Measurements from ENCODE around the gene ALG10. TPM values are rescaled to one million over a fixed set of nuclear protein-coding genes. Genes with fewer than 3 reads are reported as not detected.

The ALG10 gene
- total and polyA plus RNA-seq, 2 of the 4 experiments (the other 2 are of a cell fraction), result 2.7 to 9.7 TPM

GRCh38 chr12:34054938-34055337 lies 32.6 kb downstream of the ALG10 start:
- DNase-seq (no peak), ATAC-seq (ENCODE audit: low read depth) (no peak)
- H3K4ac ChIP-seq (ENCODE audit: low read depth, low read length), result no peak overlapping the region
- no peak overlapping the region for H4K8ac ChIP-seq (ENCODE audit: low read depth in 2 of 2, low read length in 2 of 2)
- no peak overlapping the region for H3K23ac ChIP-seq (ENCODE audit: low read depth, low read length)
- H3K4me3 ChIP-seq (ENCODE audit: insufficient read depth, low read depth, low read length), result no peak overlapping the region
- no peak overlapping the region for H3K4me2 ChIP-seq (ENCODE audit: low read depth, low read length)
- no peaks in the 10 kb centered on the region for H3K9me1 ChIP-seq (ENCODE audit: insufficient read depth, low read length)
- H3K18ac ChIP-seq (ENCODE audit: low read depth, low read length), result no peak overlapping the region
- no CpG with 5 or more reads among the region's 1 CpG for WGBS, 2 experiments (ENCODE audit: extremely low coverage in 2 of 2, insufficient read length in 1 of 2)
- no peaks in the 10 kb centered on the region for H3K9me3 ChIP-seq (ENCODE audit: control insufficient read depth, insufficient read depth, low read length)
- H2AFZ ChIP-seq (replicated peaks; ENCODE audit: low read length, poor library complexity), result no peak overlapping the region
- ChIA-PET CTCF (no interaction called here), POLR2A (ENCODE audit: unreplicated experiment) (no interaction called here)
- TF ChIP-seq NFE2L2 (IDR thresholded peaks at IDR 0.05; ENCODE audit: low read depth, low read length), result no peak
- TF ChIP-seq RAD21 (IDR thresholded peaks at IDR 0.05; ENCODE audit: low read length), result no peak
- TF ChIP-seq CTCF (conservative IDR thresholded peaks at IDR 0.05; ENCODE audit: low read depth, low read length), result no peak
- no peak for TF ChIP-seq RFX5 (IDR thresholded peaks at IDR 0.05; ENCODE audit: low read depth, low read length)
- TF ChIP-seq FOS (IDR thresholded peaks at IDR 0.05; ENCODE audit: low read depth, low read length), result no peak
- no peak for TF ChIP-seq RCOR1 (IDR thresholded peaks at IDR 0.05; ENCODE audit: insufficient replicate concordance, low read length)
- no peak for TF ChIP-seq MAZ (IDR thresholded peaks at IDR 0.05; ENCODE audit: borderline replicate concordance, low read depth, low read length)
- no peak for TF ChIP-seq USF2 (IDR thresholded peaks at IDR 0.05; ENCODE audit: low read depth, low read length)
- no peak for TF ChIP-seq MAFK (IDR thresholded peaks at IDR 0.05; ENCODE audit: low read depth, low read length)
- TF ChIP-seq MXI1 (IDR thresholded peaks at IDR 0.05; ENCODE audit: borderline replicate concordance, low read depth, low read length), result no peak
- no peak for TF ChIP-seq CHD1 (IDR thresholded peaks at IDR 0.05; ENCODE audit: low read depth, low read length)
- TF ChIP-seq BHLHE40 (IDR thresholded peaks at IDR 0.05; ENCODE audit: low read depth, low read length), result no peak
- no peak for TF ChIP-seq CEBPB (IDR thresholded peaks at IDR 0.05; ENCODE audit: low read depth, low read length)
- no peak for TF ChIP-seq POLR2A (IDR thresholded peaks at IDR 0.05; ENCODE audit: low read depth, low read length)
- TF ChIP-seq SMC3 (IDR thresholded peaks at IDR 0.05; ENCODE audit: low read depth, low read length), result no peak
- H3K27me3 ChIP-seq (ENCODE audit: control insufficient read depth, insufficient read depth, low read length), result no peaks in the 10 kb centered on the region
- H2AK5ac ChIP-seq (ENCODE audit: low read depth, low read length), result no peak overlapping the region
- H4K5ac ChIP-seq (ENCODE audit: low read depth, low read length), result no peak overlapping the region
- intact Hi-C loops (cut with micrococcal nuclease) (no loop called here), dilution Hi-C loops (cut with HindIII; ENCODE audit: low sequenced_read_pairs, unreplicated experiment) (no loop called here), in situ Hi-C loops (cut with MboI; ENCODE audit: low sequenced_read_pairs) (no loop called here)
- H3K56ac ChIP-seq (ENCODE audit: extremely low read depth, insufficient read depth, low read length), result no peak overlapping the region
- no peak overlapping the region for H2BK20ac ChIP-seq (ENCODE audit: low read depth, low read length)
- H3K27ac ChIP-seq (ENCODE audit: insufficient read depth, low read length), result no peak overlapping the region
- no peak overlapping the region for H2BK120ac ChIP-seq (ENCODE audit: low read depth, low read length)
- no peaks in the 10 kb centered on the region for H4K20me1 ChIP-seq (ENCODE audit: insufficient read depth, low read length)
- no peak overlapping the region for H3K14ac ChIP-seq (replicated peaks; ENCODE audit: low read depth, low read length)
- no peak overlapping the region for H4K91ac ChIP-seq (ENCODE audit: insufficient read depth, low read depth, low read length)
- no peak overlapping the region for H2AK9ac ChIP-seq (replicated peaks; ENCODE audit: low read depth, low read length, poor library complexity)
- no peaks in the 10 kb centered on the region for H3K36me3 ChIP-seq (ENCODE audit: control insufficient read depth, insufficient read depth, low read length)
- no peak overlapping the region for H2BK15ac ChIP-seq (ENCODE audit: low read depth, low read length)
- H2BK5ac ChIP-seq (ENCODE audit: low read depth, low read length, poor library complexity, severe bottlenecking), result no peak overlapping the region
- no peaks in the 10 kb centered on the region for H3K79me1 ChIP-seq (ENCODE audit: low read depth in 1 of 2, low read length in 2 of 2)
- no peak overlapping the region for H3K9ac ChIP-seq (ENCODE audit: low read depth, low read length)
- no peaks in the 10 kb centered on the region for H3K4me1 ChIP-seq (ENCODE audit: control insufficient read depth, insufficient read depth, low read length)
- no TSS peak for BruUV-seq (replicated peaks)
